Measurements from ENCODE around the gene CHST8.

Gene CHST8

GRCh38 chr19:33752945-33753344, 131.2 kb downstream of the CHST8 start:
- peaks cover 27% of the 10 kb centered on the region for H3K4me1 ChIP-seq
- no peak overlapping the region for H3K4me3 ChIP-seq (ENCODE audit: low read depth, low read length)
- H3K9me3 ChIP-seq, result no peaks in the 10 kb centered on the region
- no peak for TF ChIP-seq CTCF (IDR thresholded peaks at IDR 0.05; ENCODE audit: low read depth, low read length)
- DNase-seq, result no peak
- H3K27me3 ChIP-seq, result no peaks in the 10 kb centered on the region
- H3K36me3 ChIP-seq, result no peaks in the 10 kb centered on the region

- no peaks in the 10 kb centered on the region for H3K27me3 ChIP-seq
- no peaks in the 10 kb centered on the region for H3K36me3 ChIP-seq
- H3K9me3 ChIP-seq, result no peaks in the 10 kb centered on the region
- no peak for TF ChIP-seq CTCF (IDR thresholded peaks at IDR 0.05; ENCODE audit: low read depth, low read length)
- H3K4me1 ChIP-seq, result peaks cover 27% of the 10 kb centered on the region
- no peak overlapping the region for H3K4me3 ChIP-seq (ENCODE audit: low read depth, low read length)
- DNase-seq, result no peak
Observed at GRCh38 chr19:33754361-33754760, 132.6 kb downstream of the CHST8 start.

- Histone ChIP-seq H3K9me3 (no peaks in the 10 kb centered on the region), H3K27me3 (no peaks in the 10 kb centered on the region), H3K36me3 (no peaks in the 10 kb centered on the region), H3K4me3 (ENCODE audit: low read depth, low read length) (no peak overlapping the region), H3K4me1 (peaks cover 22% of the 10 kb centered on the region)
- no peak for DNase-seq
- TF ChIP-seq CTCF (IDR thresholded peaks at IDR 0.05; ENCODE audit: low read depth, low read length), result no peak
Observed at GRCh38 chr19:33755099-33756035, 133.6 kb downstream of the CHST8 start.

- Histone ChIP-seq H3K9me3 (no peaks in the 10 kb centered on the region), H3K36me3 (no peaks in the 10 kb centered on the region), H3K4me1 (peaks cover 16% of the 10 kb centered on the region), H3K27me3 (no peaks in the 10 kb centered on the region), H3K4me3 (ENCODE audit: low read depth, low read length) (no peak overlapping the region)
- TF ChIP-seq CTCF (IDR thresholded peaks at IDR 0.05; ENCODE audit: low read depth, low read length), result no peak
- DNase-seq, result no peak
Observed at GRCh38 chr19:33756177-33756576, 134.4 kb downstream of the CHST8 start.

GRCh38 chr19:33758541-33759013, 136.8 kb downstream of the CHST8 start:
- TF ChIP-seq CTCF (IDR thresholded peaks at IDR 0.05; ENCODE audit: low read depth, low read length), result no peak
- Histone ChIP-seq H3K4me3 (ENCODE audit: low read depth, low read length) (no peak overlapping the region), H3K9me3 (no peaks in the 10 kb centered on the region), H3K36me3 (no peaks in the 10 kb centered on the region), H3K27me3 (no peaks in the 10 kb centered on the region), H3K4me1 (peaks cover 3% of the 10 kb centered on the region)
- no peak for DNase-seq

GRCh38 chr19:33759356-33759755, 137.6 kb downstream of the CHST8 start:
- peaks cover 11% of the 10 kb centered on the region for H3K4me1 ChIP-seq
- no peaks in the 10 kb centered on the region for H3K36me3 ChIP-seq
- TF ChIP-seq CTCF (IDR thresholded peaks at IDR 0.05; ENCODE audit: low read depth, low read length), result no peak
- no peak for DNase-seq
- H3K9me3 ChIP-seq, result no peaks in the 10 kb centered on the region
- H3K4me3 ChIP-seq (ENCODE audit: low read depth, low read length), result no peak overlapping the region
- no peaks in the 10 kb centered on the region for H3K27me3 ChIP-seq
